Activated T-helper 17 cell treated with anti-CD3 and anti-CD28 coated beads, Interleukin-2, amount 50 U/mL, for 72 hours (primary cell): Measurements from ENCODE around the gene RNF168. TPM values are rescaled to one million over a fixed set of nuclear protein-coding genes. Genes with fewer than 3 reads are reported as not detected.
"Not testable (repeated sequence)": the region's sequence is repeated elsewhere in the genome, so short reads cannot be mapped to it uniquely, and the experiment has no call there.

Experiments used
- ATAC-seq: fragments of 150-1000 bp; cut with Tn5 transposase; replicated peaks from 2 replicates; pipeline ENCODE4 v1.10.0; 2021; ENCODE audit warnings: mild to moderate bottlenecking, moderate library complexity
- H3K27ac Mint-ChIP-seq: one replicate; pipeline ENCODE4 v1.8.0; 2022; ENCODE audit warnings: mixed read lengths
- H3K27me3 Mint-ChIP-seq: one replicate; pipeline ENCODE4 v1.8.0; 2022; ENCODE audit warnings: mixed read lengths
- H3K36me3 Mint-ChIP-seq: one replicate; pipeline ENCODE4 v1.8.0; 2022; ENCODE audit warnings: low read depth, mild to moderate bottlenecking, mixed read lengths
- H3K4me1 Mint-ChIP-seq: one replicate; pipeline ENCODE4 v1.8.0; 2022; ENCODE audit warnings: mixed read lengths
- H3K4me3 Mint-ChIP-seq: one replicate; pipeline ENCODE4 v1.8.0; 2022; ENCODE audit warnings: mild to moderate bottlenecking, mixed read lengths
- H3K9me3 Mint-ChIP-seq: one replicate; pipeline ENCODE4 v1.8.0; 2022; ENCODE audit warnings: mixed read lengths
- total RNA-seq, 2 donors: library from RNA; stranded (reverse); gene quantifications; one replicate each; pipeline ENCODE4 v1.2.3, GENCODE V29; 2022

The RNF168 gene
- total RNA-seq, 2 donors from 2014 or later: 16.6 to 24.7 TPM

- no peak overlapping the region for H3K27ac Mint-ChIP-seq
These were observed 80.4 kb downstream of the RNF168 start for GRCh38 chr3:196423044-196423781.

GRCh38 chr3:196421668-196422067 lies 81.9 kb downstream of the RNF168 start:
- Mint-ChIP-seq H3K36me3 (peaks cover 28% of the 10 kb centered on the region), H3K4me3 (peak overlapping the region; percentile 50), H3K4me1 (peaks cover 30% of the 10 kb centered on the region), H3K27ac (peak overlapping the region; percentile 38)
- peak; percentile 93 for ATAC-seq
- not testable (repeated sequence) for H3K9me3 Mint-ChIP-seq, H3K27me3 Mint-ChIP-seq

More at GRCh38 chr3:196423044-196423781, 80.4 kb downstream of the RNF168 start:
- H3K4me3 Mint-ChIP-seq: peak overlapping the region; percentile 10
- H3K36me3 Mint-ChIP-seq: peaks cover 40% of the 10 kb centered on the region
- H3K4me1 Mint-ChIP-seq: peaks cover 34% of the 10 kb centered on the region
- ATAC-seq: peak; percentile 15
- no peaks in the 10 kb centered on the region for H3K9me3 Mint-ChIP-seq
- H3K27me3 Mint-ChIP-seq: no peaks in the 10 kb centered on the region

GRCh38 chr3:196419386-196419785 lies 84.2 kb downstream of the RNF168 start:
- Mint-ChIP-seq H3K4me3 (no peak overlapping the region), H3K27me3 (no peaks in the 10 kb centered on the region), H3K4me1 (peaks cover 32% of the 10 kb centered on the region), H3K9me3 (no peaks in the 10 kb centered on the region), H3K27ac (no peak overlapping the region), H3K36me3 (peaks cover 11% of the 10 kb centered on the region)
- ATAC-seq: no peak

Other genes starting within 250 kb of the RNF168 start
- gene PCYT1A, start 216.0 kb downstream of the RNF168 start, total RNA-seq: 10 to 100 TPM; 50.8 to 62.0 TPM
- gene DYNLT2B, start 185.5 kb downstream of the RNF168 start, total RNA-seq: 10 to 100 TPM in 1 of 2 donors, 1 to 10 TPM in 1; 9.6 to 11.3 TPM
- not detected for gene TM4SF19, start 165.4 kb downstream of the RNF168 start, total RNA-seq
- 10 to 100 TPM; 49.1 to 99.2 TPM for gene UBXN7, start 71.3 kb downstream of the RNF168 start, total RNA-seq
- not detected for gene SMCO1, start 11.6 kb upstream of the RNF168 start, total RNA-seq
- gene WDR53, start 64.8 kb upstream of the RNF168 start, total RNA-seq: 10 to 100 TPM; 11.3 to 18.5 TPM
- gene FBXO45, start 64.9 kb upstream of the RNF168 start, total RNA-seq: 10 to 100 TPM; 13.0 to 22.0 TPM
- 10 to 100 TPM; 26.5 to 42.3 TPM for gene NRROS, start 135.9 kb upstream of the RNF168 start, total RNA-seq
- 1 to 10 TPM; 3.7 to 4.5 TPM for gene CEP19, start 208.5 kb upstream of the RNF168 start, total RNA-seq
- gene PIGX, start 208.6 kb upstream of the RNF168 start, total RNA-seq: 10 to 100 TPM; 38.6 to 52.8 TPM
- gene PAK2, start 236.1 kb upstream of the RNF168 start, total RNA-seq: 100 to 1,000 TPM in 1 of 2 donors, 10 to 100 TPM in 1; 94.8 to 108 TPM